ENCODE measurements around the gene S1PR2. TPM values are rescaled to one million over a fixed set of nuclear protein-coding genes. Genes with fewer than 3 reads are reported as not detected.

S1PR2 gene
- polyA plus RNA-seq, 1 experiment: 19.7 TPM

DNA sequence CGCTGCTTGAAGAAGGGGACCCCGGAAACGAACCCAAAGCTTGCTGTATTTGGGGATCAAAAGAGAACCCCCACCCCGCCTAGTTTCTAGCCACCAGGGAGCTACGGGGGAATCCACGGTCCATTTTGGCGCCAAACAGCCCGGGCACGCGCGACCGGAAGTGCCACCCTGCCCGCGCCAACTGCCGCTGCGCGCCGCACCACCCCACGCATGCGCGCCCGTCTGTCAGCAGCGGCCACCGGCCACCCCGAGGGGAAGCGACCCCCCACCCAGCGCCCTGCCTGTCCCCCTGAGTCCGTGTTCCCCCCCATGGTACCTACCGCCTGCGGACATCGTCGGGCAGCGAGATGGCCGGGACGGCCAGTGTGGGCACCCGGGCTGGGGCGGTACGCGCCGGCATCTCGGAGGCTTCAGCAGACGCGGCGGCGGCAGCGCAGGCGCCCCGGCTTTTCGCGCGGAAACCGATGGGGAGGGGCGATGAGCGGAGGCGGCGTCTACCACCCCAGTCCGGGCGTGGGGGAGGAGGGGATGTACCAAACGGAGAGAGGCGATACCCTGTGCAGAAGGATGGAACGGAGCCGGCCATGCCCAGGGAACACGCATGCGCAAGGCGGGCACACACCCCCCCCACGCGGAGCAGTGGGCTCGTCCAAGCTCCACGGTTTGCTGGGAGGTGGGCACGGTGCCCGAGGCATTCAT lies 36.5 kb downstream of the S1PR2 start, which contains the start of gene DNMT1:
Gene DNMT1 (minus strand): TSS at position 454 of the 699 bp plus-strand sequence. CDS start 54 bp downstream, at position 400.
- peak; percentile 92 for DNase-seq (ENCODE audit: low read depth, low spot score)
- ChIA-PET CTCF (interaction anchor here (0.6 to 2.1 kb wide), 4 partner anchors 35 to 96 kb away, joined by 3 to 5 read pairs (median 3); no protein-coding TSS in a partner anchor), POLR2A (interaction anchor here (0.6 to 2.3 kb wide), 7 partner anchors 10 to 55 kb away, joined by 3 to 11 read pairs (median 6); no protein-coding TSS in a partner anchor)
- peaks cover 4% of the 10 kb centered on the region; the same call in 1 of the 2 replicates for H3K9me3 ChIP-seq (ENCODE audit: control insufficient read depth, insufficient read depth, low read length)
- TF ChIP-seq, protein P1, sequence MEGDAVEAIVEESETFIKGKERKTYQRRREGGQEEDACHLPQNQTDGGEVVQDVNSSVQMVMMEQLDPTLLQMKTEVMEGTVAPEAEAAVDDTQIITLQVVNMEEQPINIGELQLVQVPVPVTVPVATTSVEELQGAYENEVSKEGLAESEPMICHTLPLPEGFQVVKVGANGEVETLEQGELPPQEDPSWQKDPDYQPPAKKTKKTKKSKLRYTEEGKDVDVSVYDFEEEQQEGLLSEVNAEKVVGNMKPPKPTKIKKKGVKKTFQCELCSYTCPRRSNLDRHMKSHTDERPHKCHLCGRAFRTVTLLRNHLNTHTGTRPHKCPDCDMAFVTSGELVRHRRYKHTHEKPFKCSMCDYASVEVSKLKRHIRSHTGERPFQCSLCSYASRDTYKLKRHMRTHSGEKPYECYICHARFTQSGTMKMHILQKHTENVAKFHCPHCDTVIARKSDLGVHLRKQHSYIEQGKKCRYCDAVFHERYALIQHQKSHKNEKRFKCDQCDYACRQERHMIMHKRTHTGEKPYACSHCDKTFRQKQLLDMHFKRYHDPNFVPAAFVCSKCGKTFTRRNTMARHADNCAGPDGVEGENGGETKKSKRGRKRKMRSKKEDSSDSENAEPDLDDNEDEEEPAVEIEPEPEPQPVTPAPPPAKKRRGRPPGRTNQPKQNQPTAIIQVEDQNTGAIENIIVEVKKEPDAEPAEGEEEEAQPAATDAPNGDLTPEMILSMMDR (IDR thresholded peaks at IDR 0.05; ENCODE audit: low read depth, low read length): no peak
- peak within 1 kb of the TSS; percentile 73 for H3K27ac ChIP-seq (ENCODE audit: low read depth, low read length)
- no peaks in the 10 kb centered on the region for H3K27me3 ChIP-seq (ENCODE audit: control insufficient read depth, insufficient read depth, low read length)
- peak within 1 kb of the TSS; percentile 85 for H3K4me3 ChIP-seq (ENCODE audit: low read depth, low read length)

DNA sequence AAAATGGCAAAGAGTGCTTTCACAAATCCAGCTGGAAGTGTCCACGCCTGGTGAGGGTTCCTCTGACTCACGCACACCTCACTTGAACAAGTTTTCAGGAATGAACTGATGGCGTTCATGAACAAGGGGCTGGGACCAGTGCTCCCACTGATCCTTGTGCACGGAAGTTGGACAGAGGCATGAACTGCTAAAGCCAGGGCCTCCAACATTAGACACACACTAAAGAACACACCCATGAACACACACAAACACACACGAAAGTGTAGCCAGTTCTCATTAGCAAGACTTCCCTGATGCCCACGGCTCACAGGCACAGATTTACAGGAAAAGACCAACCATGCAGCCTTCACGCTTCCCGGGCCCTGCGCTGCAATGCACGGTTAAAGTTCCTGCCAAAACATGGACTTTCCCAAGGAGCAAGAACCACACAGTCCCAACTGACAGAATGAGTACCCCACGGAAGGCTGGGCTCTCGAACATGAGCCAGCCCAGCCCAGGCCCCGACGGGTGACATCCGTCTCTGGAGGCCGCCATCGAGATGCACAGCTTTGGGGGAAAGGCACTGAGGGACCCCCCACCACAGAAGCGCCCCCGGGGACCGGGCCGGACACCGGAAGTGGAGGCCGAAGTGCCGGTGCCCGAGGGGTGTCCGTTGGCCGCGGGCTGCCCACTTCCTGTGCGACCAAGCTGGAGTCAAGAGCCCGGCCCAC lies 37.2 kb downstream of the S1PR2 start:
- peak overlapping the region; percentile 73 for H3K27ac ChIP-seq (ENCODE audit: low read depth, low read length)
- H3K27me3 ChIP-seq (ENCODE audit: control insufficient read depth, insufficient read depth, low read length): no peaks in the 10 kb centered on the region
- POLR2A ChIA-PET: interaction anchor here (0.6 to 2.3 kb wide), 8 partner anchors 11 to 140 kb away, joined by 3 to 11 read pairs (median 6); partner anchors contain the start of gene MRPL4
- peak overlapping the region; percentile 85 for H3K4me3 ChIP-seq (ENCODE audit: low read depth, low read length)
- TF ChIP-seq, protein P1 (IDR thresholded peaks at IDR 0.05; ENCODE audit: low read depth, low read length): no peak
- no peak for DNase-seq (ENCODE audit: low read depth, low spot score)
- peaks cover 4% of the 10 kb centered on the region; the same call in 1 of the 2 replicates for H3K9me3 ChIP-seq (ENCODE audit: control insufficient read depth, insufficient read depth, low read length)
- CTCF ChIA-PET: interaction anchor here (1.2 to 2.1 kb wide), 2 partner anchors 65 to 73 kb away, joined by 3 to 5 read pairs; no protein-coding TSS in a partner anchor

DNA sequence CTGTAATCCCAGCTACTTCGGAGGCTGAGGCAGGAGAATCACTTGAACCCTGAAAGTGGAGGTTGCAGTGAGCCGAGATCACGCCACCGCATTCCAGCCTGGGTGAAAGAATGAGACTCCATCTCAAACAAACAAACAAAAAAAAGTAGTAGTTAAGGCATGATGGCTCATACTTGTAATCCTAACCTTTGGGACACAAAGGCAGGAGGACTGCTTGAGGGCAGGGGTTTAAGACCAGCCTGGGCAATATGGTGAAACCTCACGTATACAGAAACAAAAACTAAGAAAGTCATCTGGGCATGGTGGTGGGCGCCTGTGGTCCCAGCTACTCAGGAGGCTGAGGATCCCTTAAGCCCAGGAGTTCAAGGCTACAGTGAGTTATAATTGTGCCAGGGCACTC lies 38.2 kb downstream of the S1PR2 start:
- H3K4me3 ChIP-seq (ENCODE audit: low read depth, low read length): no peak overlapping the region
- POLR2A ChIA-PET: interaction anchor here (2.3 kb wide), 1 partner anchor 57 kb away, joined by 9 read pairs; no protein-coding TSS in a partner anchor
- CTCF ChIA-PET: no interaction called here

DNA sequence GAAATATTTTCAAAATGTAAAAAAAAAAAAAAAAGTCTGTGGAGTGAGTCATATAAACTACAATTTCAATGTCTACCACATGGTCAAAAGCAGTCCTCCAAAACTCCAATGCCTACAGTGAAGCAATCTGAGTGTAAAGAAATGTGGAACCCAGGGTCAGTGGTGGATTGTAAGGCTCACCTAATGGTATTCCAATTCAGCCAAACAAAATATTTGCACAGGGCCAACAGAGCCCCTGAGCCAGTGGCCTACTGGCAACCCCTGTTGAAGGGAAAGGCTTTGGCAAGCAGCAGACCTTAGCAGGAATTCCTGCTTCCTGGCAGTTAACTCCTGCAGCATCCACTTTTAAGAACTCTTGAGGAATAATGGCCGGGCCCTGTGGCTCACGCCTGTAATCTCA lies 39.8 kb downstream of the S1PR2 start:
- DNase-seq (ENCODE audit: low read depth, low spot score): peak; percentile 79
- Histone ChIP-seq H3K27ac (ENCODE audit: low read depth, low read length) (peak overlapping the region; percentile 61), H3K9me3 (ENCODE audit: control insufficient read depth, insufficient read depth, low read length) (peaks cover 4% of the 10 kb centered on the region; the same call in 1 of the 2 replicates), H3K27me3 (ENCODE audit: control insufficient read depth, insufficient read depth, low read length) (no peaks in the 10 kb centered on the region), H3K4me3 (ENCODE audit: low read depth, low read length) (peak overlapping the region; percentile 10; the same call in 1 of the 2 replicates)
- ChIA-PET POLR2A (interaction anchor here (0.5 to 0.7 kb wide), 2 partner anchors 312 to 474 kb away, joined by 3 to 4 read pairs; no protein-coding TSS in a partner anchor), CTCF (no interaction called here)
- TF ChIP-seq, protein P1 (IDR thresholded peaks at IDR 0.05; ENCODE audit: low read depth, low read length): no peak

More for the DNA sequence above, 38.2 kb downstream of the S1PR2 start:
- TF ChIP-seq, protein P1 (IDR thresholded peaks at IDR 0.05; ENCODE audit: low read depth, low read length): no peak
- H3K27ac ChIP-seq (ENCODE audit: low read depth, low read length): no peak overlapping the region
- no peaks in the 10 kb centered on the region for H3K27me3 ChIP-seq (ENCODE audit: control insufficient read depth, insufficient read depth, low read length)
- H3K9me3 ChIP-seq (ENCODE audit: control insufficient read depth, insufficient read depth, low read length): peaks cover 4% of the 10 kb centered on the region; the same call in 1 of the 2 replicates
- no peak for DNase-seq (ENCODE audit: low read depth, low spot score)
